Dedifferentiated amniotic fluid mesenchymal stem cell (primary cell): ENCODE measurements around the gene TBC1D16.

Experiments used
- DNase-seq: peaks from one replicate; pipeline ENCODE4 v3.0.0-alpha.2; 2016; ENCODE audit errors: extremely low spot score

Gene TBC1D16, protein sequence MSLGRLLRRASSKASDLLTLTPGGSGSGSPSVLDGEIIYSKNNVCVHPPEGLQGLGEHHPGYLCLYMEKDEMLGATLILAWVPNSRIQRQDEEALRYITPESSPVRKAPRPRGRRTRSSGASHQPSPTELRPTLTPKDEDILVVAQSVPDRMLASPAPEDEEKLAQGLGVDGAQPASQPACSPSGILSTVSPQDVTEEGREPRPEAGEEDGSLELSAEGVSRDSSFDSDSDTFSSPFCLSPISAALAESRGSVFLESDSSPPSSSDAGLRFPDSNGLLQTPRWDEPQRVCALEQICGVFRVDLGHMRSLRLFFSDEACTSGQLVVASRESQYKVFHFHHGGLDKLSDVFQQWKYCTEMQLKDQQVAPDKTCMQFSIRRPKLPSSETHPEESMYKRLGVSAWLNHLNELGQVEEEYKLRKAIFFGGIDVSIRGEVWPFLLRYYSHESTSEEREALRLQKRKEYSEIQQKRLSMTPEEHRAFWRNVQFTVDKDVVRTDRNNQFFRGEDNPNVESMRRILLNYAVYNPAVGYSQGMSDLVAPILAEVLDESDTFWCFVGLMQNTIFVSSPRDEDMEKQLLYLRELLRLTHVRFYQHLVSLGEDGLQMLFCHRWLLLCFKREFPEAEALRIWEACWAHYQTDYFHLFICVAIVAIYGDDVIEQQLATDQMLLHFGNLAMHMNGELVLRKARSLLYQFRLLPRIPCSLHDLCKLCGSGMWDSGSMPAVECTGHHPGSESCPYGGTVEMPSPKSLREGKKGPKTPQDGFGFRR

DNA sequence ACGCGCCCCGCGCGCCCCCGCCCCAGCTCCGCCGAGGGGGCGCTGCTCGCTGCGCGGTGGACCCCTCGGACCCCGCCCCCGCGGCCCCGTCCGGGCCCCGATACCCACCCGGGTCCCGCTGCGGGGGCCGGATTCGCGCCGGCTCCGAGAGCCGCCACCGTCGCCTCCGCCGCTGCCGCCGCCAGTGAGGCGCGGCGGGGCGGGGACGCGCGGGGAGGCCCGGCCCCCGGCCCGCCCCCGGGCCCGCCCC lies at the start of gene TBC1D16:
Gene TBC1D16 (minus strand): TSS at position 186 of the 250 bp plus-strand sequence. CDS start 22,325 bp downstream, outside the sequence.
- DNase-seq, result no peak

DNA sequence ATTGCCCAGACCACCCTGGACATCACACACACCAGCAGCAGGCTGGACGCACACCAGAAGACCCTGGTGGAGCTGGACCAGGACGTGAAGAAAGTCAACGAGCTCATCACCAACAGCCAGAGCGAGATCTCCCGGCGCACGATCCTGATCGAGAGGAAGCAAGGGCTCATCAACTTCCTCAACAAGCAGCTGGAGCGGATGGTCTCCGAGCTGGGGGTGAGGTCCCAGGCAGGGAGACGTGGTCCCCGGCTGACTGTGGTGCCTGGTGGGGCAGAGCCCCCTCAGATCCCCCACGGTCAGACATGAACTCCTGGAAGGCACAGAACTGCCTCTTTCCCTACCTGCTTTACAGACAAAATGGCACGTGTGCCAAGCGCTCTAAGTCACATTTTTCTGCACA lies 49.1 kb upstream of the TBC1D16 start:
- no peak for DNase-seq

DNA sequence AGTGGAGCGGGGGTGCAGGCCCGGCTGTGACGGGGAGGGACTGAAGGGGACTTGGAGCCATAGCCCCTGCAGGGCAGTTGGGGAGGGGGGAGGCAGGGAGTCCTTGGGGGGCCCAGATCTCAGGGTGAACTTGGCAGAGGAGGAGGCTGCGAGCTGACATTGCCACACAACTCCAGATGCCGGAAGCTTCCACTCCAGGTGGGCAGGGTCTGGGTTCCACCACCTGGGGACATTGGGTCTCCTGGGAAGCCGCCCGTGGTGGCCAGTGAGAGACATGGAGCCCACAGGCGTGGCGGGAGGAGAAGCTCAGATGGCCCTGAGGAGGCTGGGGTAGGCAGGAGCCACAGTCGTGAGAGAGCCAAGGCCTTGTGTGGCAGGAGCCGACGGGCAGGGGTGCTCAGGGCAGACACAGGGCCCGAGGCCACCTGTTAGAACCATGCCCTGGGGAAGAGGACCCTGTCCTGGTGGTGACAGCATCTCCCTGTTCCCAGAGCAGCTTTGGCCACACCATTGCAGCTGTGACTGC lies 47.5 kb upstream of the TBC1D16 start:
- DNase-seq, result no peak

DNA sequence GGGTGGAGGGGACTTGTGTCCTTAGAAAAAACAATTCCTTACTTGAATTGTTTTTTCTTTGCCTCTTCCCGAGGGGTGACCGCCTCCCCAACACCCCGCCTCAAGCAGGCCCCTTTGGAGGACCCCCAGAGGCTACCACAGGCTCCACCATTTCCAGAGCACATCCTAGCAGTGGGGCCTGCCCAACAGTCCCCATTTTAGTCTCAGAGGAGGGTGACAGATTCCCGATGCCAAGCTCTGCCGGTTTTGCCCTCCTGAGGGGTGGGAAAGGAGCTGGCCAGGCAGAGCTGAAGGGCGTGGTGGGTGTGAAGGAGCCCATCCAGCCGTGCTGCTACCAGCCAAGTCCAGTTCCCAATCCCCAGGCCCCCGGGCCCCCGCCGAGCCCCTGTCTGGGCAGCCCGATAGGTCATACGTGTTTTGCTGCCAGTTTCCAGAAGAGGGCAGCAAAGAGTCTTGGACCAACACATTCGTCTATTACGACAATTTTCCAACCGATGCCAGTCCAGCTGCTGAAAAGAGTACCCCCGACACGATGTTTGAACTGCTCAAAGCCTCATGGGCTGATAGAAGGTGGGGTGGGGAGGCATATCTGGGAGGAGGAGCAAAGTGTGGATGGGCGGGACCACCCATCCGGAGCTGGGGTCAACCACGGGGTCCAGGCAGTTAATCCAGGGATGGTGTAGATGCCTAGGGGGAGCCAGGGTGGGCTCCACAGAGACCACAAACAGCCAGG lies 46.9 kb upstream of the TBC1D16 start:
- peak; percentile 79 for DNase-seq

DNA sequence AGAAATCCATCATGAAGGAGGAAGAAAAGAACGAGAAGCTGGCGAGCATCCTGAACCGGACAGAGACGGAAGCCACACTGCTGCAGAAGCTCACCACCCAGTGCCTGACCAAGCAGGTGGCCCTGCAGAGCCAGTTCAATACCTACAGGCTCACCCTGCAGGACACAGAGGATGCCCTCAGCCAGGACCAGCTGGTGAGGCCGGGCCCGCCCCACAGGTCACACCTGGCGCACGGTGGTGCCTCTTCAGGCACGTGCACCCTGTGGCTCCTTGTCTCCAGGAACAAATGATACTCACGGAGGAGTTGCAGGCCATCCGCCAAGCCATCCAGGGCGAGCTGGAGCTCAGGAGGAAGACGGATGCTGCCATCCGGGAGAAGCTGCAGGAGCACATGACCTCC lies 45.9 kb upstream of the TBC1D16 start:
- DNase-seq, result no peak

DNA sequence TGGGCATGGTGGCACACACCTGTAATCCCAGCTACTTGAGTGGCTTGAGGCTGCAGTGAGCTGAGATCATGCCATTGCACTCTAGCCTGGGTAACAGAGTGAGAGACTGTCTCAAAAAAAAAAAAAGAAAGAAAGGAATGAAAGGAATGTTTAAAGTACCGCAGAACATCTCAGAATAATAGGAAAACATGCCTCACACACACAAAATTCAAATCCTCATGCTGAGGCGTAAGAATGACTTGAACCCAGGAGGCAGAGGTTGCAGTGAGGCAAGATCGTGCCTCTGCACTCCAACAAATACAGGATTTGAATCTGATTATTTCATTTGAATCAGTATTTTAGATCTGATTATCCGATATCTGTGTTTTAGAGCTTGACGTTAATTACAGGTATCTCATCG lies 44.4 kb upstream of the TBC1D16 start:
- no peak for DNase-seq

DNA sequence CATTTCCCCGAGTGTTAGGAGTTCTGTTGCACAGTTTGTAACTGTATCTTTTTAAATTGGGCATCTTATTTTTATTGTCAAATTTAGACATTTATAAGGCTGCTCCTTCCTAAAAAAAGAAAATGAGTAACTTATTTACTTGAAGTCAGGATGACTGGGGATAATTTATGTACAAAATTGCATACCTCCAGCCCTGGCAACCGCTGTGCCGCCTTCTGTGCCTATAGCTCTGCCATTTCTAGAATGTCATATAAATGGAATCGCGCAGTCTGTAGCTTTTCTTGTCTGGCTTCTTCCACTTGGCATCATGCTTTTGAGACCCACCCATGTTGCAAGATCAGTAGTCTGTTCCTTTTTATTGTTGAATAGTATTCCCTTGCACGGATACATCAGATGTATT lies 36.7 kb upstream of the TBC1D16 start:
- no peak for DNase-seq

DNA sequence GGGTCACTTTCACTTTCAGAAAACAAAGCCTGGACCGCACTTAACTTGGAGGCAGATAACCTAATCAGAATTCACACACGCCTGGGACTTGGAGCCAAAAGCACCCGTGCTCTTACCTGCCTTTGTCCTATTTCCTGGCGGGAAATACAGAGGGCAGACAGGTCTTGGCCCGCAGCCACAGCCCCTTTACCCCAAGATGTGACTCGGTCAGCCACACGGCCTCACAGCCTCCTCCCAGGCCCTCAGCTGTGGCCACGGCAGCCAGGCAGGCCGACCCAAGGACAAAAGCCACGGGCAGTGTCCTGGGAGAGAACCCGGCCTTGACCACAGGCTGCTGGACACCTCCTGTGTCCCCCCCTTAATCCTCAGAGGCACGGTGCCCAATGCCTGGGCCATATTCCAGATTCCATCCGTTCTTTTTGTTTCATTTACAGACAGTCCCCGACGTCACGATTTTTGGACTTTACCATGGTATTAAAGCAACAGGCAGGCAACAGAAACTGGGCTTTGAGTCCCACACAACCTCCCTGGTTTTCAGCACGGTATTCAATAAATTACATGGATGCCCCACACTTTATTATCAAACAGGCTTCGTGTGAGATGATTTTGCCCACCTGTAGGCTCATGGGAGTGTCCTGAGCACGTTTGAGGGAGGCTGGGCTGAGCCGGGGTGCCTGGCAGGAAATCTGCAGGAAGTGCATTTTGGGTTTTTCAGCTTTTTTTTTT lies 35.6 kb upstream of the TBC1D16 start:
- no peak for DNase-seq

DNA sequence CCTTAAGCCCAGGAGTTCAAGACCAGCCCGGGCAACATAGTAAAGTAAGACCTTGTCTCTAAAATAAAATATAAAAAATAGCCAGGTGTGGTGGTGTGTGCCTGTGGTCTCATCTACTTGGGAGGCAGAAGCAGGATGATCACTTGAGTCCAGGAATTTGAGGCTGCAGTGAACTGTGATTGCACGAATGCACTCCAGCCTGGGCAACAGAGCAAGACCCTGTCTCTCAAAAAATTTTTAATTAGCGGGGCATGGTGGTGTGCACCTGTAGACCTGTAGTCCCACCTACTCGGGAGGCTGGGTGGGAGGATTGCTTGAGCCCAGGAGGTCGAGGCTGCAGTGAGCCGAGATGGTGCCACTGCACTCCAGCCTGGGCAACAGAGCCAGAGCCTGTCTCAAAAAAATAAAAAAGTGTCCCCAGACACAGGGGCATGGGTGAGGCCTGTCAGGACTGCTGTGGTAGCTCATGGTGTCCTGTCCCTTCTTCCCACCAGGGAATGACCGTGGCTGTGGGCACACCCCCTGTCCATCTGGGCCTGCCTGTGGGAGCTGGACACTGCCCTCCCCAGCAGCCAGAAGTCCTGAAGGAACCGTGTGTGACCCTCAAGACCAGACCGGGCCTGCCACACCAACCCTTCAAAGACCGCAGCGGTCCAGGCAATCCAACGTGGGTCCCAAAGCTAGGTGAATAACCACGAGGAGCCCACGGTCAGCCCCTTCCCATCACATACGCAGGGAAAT lies 34.9 kb upstream of the TBC1D16 start:
- no peak for DNase-seq

DNA sequence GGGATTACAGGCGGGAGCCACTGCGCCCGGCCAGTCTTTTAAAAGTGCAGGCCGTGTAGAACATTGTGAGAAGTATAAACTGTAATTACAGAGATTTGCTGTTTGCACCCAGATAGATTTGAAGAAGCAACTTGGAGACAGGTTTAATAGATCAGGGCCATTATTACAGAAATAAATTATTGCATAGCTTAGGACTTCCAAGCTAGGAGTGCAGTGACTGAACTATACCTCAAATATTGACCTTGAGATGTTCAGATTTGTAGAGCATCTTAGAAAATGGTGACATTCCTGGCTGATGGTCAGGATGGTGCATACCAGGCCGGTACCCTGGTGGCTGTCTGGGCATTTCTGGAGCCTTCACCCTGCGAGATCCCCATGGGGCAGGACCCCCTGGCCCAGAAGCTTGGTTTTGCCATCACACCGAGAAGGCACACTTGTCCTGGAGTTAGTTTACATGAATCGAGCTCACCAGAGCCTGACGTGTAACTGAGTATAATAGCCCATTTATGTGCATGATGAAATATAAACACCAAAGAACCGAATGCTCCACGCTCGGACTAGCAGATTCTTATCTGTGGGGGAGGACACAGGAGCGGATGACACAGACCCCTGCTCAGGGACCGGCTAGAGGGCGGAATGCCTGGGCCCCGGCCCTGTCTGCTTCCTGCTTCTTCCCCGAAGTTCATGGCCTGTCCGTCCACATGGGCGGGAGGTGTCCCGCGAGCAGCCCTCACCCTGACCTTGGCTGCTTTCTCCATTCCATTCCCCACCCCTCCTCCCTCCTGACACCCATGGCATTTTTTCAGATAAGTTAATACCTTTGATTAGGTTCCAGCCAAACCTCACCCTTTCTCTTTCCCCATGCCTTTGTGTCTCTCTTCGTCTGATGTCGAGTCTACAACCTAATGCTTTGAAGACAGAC lies 32.9 kb upstream of the TBC1D16 start:
- DNase-seq, result peak; percentile 56

DNA sequence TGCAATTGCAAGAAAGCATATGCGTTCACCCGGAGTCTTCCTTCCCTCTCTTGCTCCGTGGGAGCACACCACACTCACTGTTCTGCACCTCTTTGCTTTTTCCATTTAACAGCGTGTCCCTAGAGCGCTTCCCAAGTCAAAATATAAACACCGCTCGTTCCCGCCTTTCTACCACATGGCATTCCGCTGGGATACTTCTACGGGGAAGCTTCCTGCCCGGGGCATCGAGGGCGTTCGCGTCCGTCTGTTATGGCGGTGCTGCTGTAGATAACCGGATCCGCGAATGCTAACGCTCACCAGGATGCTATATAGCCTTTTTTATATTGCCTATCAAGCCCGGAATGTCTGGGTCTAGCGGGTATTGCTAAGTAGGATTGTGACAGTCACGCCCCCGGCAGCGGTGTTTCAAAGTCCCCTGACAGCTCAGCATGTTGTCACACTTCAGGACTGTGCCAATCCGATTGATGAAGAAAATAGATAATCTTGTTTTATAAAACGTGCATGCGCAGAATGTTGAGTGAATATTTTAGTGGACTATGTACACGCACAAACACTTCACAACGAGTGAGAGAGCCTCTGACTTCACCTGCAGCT lies 31.8 kb upstream of the TBC1D16 start:
- DNase-seq, result no peak

DNA sequence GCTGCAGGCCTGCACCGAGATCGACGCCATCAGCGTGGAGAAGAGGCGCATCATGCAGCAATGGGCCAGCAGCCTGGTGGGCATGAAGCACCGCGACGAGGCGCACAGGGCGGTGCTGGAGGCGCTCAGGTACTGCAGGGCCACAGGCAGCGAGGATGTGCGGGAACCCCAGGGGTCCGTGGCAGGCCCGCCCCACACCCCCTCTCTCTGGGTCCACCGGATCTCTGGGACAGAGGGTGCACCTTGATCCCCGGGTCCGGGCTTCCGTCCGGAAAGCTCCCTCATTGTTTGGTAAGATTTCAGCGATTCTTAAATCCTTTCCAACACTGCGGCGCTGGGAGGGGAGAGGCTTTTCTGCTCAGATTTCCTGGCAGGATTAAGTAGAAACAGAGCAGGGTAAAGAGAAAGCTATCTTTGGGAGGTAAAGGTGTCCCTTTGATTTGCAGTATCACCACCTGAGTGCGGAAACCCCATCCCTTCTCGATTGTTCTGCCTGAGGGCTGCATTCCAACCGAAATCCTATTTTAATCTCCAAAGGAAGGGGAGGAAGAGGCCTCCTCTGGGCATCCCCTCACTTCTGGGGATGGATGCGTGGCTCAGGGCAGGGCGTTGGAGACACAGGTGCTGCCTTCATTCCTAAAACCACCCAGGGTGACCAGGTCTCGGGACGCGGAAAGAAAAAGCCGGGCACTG lies 30.0 kb upstream of the TBC1D16 start:
- DNase-seq, result no peak

DNA sequence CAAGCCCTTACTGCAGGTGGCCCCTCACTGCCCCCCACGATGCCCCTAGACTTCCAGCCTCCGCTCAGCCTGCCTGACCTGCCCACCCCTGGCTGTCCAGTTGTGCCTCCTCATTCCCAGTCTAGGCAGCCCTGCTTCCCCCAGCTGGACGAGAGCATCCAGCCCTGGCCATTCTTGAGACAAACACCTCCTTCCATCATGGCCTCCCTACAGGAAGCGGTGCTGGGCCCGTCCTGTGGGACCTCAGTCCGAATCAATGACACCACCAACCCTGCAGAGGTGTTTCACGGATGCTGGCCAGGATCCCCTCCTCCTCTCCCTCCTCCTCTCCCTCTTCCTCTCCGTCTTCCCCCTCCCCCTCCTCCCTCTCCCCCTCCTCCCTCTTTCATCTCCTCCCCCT lies 29.0 kb upstream of the TBC1D16 start:
- DNase-seq, result no peak

DNA sequence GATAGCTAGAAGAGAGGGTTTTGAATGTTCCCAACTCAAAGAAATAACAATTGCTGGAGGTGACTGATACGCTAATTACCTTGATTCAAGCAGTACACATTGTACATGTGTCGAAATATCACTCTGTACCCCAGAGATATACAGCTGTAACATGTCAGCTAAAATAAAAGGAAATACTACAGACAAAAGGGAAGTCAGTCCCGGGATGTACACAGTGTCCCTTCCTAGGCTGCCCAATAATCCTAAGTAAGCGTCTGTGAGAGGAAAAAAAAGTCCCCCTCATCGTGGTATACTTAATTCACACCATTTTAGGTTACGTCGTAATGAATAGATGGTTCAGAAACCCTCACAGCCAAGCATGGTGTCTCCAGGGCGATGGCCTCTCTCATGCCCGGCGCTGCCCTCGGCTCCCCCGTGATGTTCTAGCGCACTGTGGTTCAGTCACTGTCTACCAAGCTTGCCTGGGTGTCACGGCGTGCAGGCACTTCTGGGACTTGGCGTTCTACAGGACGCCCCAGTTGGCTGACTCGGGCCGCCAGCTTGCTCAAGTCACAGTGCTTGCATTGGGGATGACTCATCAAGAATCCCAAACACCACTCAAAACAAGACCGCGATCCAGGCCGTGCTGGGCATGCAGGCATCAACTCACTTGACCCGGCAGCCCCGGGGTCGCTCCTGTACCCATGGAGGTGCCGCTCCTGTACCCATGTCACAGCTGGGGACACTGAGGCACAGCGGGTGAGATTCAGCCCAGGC lies 28.3 kb upstream of the TBC1D16 start:
- no peak for DNase-seq

DNA sequence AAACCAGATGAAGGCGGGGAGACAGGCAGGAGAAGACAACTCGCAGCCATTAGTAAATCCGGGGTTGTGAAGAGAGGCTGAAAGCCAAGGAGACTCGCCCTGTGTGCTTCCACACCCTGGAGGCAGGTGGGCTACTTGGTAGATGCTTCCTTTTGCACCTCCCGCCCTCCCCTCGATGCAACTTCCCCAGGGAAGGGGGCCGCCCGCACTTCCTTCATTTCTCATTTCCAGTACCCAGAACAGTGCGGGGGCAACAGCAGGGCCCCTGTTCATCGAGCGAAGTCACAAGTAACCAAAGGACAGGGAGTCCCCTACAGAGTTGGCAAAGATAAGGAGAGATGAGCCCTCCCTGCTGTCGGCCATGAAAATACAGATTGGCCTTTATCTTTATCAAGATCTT lies 25.7 kb upstream of the TBC1D16 start:
- no peak for DNase-seq

DNA sequence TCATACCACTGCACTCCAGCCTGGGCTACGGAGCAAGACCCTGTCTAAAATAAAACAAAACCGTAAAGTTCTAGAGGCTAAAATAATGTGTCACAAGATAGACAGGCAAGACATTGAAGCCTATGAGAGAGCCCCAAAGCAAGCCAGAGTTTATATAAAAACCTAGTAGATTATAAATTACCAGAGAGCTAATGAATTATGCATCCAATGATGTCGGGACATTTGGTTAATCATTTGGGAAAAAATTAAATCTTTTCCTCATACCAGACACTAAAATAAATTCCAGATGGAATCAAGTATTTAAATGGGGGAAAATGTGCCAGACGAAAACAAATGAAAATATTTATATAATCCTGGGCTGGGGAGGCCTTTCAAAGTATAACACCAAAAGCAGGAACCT lies 25.0 kb upstream of the TBC1D16 start:
- no peak for DNase-seq

DNA sequence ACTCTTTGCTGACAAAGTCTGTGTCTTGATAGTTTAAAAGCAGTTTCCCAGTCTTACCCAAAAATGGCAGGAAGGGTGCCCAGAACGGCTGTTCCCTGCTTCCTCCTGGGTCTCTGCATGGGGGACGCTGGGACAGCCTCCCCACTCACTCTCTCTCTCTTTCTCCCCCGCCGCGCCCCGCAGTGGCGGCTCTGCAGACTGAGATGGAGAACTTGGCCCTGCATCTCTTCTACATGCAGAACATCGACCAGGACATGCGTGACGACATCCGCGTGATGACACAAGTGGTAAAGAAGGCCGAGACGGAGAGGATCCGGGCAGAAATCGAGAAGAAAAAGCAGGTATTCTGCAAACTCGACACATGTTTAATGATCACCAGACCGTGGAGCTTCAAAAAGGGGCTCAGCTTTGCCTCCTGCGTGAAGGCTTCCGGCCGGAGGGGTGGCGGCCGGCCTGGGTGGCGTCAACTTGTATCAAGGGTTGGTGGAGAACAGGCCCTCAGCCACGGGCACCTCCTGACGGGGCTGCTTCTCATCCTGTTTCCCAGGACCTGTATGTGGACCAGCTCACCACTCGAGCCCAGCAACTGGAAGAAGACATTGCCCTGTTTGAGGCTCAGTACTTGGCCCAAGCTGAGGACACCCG lies 22.8 kb upstream of the TBC1D16 start:
- no peak for DNase-seq

DNA sequence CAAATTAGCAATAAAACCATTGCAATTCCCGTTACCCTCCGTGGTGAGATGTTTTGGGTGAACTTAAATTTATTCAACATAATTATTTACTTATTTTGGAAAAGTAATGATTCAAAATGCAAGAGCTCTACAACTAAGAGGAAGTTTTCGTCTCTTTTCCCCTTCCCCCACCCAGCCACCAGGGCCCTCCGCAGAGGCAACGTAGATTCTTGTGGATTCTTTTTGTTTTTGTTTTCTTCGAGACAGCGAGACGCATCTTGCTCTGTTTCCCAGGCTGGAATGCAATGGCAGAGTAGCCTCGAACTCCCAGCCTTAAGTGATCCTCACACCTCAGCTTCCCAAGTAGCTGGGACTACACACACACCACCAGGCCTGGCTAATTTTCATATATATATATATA lies 19.9 kb upstream of the TBC1D16 start:
- DNase-seq, result no peak
